ENCODE data around the gene SHISA4.
"Not testable (repeated sequence)": the region's sequence is repeated elsewhere in the genome, so short reads cannot be mapped to it uniquely, and the experiment has no call there.

Gene SHISA4, protein sequence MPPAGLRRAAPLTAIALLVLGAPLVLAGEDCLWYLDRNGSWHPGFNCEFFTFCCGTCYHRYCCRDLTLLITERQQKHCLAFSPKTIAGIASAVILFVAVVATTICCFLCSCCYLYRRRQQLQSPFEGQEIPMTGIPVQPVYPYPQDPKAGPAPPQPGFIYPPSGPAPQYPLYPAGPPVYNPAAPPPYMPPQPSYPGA

GRCh38 chr1:201888282-201889089, at the start of gene SHISA4:
SHISA4 (plus strand) TSS chr1:201888898; CDS start chr1:201888995, 97 bp downstream.
- no peak for DNase-seq (ENCODE audit: low read depth, low spot score)
- H3K27ac ChIP-seq = no peak within 1 kb of the TSS

GRCh38 chr1:201839089-201839488, 49.6 kb upstream of the SHISA4 start:
- not testable (repeated sequence) for DNase-seq (ENCODE audit: low read depth, low spot score); H3K27ac ChIP-seq

GRCh38 chr1:201840055-201840454, 48.6 kb upstream of the SHISA4 start:
- DNase-seq (ENCODE audit: low read depth, low spot score) = no peak
- H3K27ac ChIP-seq = no peak overlapping the region

DNA sequence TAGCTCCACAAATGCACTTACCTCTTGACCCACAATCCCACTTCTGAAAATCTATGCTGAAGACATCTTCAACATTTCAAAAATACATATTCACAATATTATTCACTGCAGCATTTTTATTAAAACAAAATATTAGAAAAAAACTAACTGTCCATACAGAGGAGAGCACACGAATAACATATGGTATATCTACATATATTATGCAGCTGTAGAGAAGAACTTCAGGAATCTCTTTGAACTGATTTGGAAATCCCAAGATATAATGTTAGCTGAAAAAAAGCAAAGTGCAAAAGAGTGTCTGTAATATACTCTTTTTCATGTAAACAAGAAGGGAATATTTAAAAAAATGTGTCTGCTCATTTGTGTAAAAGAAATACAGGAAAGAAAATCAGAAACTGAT, 48.2 kb upstream of the SHISA4 start:
- H3K27ac ChIP-seq = no peak overlapping the region

GRCh38 chr1:201841265-201841912, 47.3 kb upstream of the SHISA4 start:
- no peak for DNase-seq (ENCODE audit: low read depth, low spot score)
- H3K27ac ChIP-seq = no peak overlapping the region

More for the DNA sequence above, 48.2 kb upstream of the SHISA4 start:
- DNase-seq (ENCODE audit: low read depth, low spot score) = no peak

- H3K27ac ChIP-seq = no peak overlapping the region
- no peak for DNase-seq (ENCODE audit: low read depth, low spot score)
Measured at GRCh38 chr1:201842472-201843027, 46.1 kb upstream of the SHISA4 start.

GRCh38 chr1:201845331-201846083, 43.2 kb upstream of the SHISA4 start:
- H3K27ac ChIP-seq = peak overlapping the region; percentile 31
- no peak for DNase-seq (ENCODE audit: low read depth, low spot score)

DNA sequence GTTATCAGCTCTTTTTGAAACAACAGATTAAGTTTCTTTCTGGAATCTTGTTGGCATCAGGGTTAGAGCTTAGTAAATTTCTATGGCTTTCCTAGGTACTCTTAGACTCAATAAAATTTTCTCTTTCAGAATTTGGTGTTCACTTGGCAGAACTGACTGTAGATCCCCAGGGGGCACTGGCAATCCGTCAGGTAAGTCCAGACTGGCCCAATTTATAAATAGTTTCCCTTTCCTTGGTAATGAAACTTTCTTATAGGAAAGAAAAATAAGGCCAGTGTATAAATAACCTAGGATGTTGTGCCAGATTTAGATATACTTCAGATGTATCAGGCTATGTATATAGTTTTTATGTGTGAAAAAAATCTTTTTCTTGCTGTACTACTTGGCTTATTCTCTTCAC, 41.5 kb upstream of the SHISA4 start:
- DNase-seq (ENCODE audit: low read depth, low spot score) = no peak
- no peak overlapping the region for H3K27ac ChIP-seq

DNA sequence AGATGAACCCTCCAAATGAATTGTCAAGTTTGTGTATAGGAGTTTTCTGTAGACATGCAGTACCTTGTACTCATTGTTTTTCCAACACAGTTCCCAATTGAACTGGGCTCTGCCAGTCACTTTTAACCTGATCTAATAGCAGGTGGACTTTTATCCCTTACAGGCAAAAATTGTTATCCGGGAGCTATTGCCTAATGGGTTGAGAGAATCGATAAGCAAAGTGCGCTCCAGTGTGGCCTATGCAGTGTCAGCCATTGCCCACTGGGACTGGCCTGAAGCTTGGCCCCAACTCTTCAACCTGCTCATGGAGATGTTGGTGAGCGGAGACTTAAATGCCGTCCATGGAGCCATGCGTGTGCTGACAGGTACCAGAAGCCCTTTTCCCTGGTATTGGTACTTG, 40.5 kb upstream of the SHISA4 start:
- H3K27ac ChIP-seq = no peak overlapping the region
- DNase-seq (ENCODE audit: low read depth, low spot score) = no peak

DNA sequence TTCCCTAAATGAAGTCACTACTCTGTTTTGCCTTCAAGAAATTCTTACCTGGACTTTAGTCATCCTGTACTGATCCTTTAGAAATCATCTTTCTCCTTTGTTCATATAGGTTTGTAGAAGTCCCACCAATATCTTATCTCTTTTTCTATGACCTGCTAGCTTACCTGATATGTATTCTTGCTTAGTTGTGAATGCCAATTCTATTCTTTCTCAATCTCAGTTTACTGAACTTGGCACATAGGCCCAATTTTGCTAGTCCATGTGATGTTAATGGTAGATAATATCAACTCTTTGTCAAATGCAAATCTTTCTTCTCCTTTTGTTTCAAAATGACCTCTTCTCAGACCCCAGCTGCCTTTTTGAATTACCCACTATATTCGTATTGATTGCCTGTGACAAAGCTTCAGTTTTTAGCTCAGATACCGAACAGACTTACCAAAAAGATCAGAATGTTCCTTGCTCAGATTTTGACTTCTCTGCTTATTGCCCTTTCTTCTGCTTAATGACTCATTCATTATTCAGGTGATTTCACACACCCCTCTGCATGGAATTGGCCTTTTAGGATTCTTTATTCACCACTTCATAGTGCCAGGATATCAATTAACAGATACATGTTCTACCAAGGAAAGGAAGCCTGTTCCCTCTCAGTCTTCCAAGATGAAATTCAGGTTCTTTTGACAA, 39.2 kb upstream of the SHISA4 start:
- H3K27ac ChIP-seq = peak overlapping the region; percentile 67
- no peak for DNase-seq (ENCODE audit: low read depth, low spot score)

GRCh38 chr1:201850053-201850397, 38.7 kb upstream of the SHISA4 start:
- peak overlapping the region; percentile 67 for H3K27ac ChIP-seq
- no peak for DNase-seq (ENCODE audit: low read depth, low spot score)

DNA sequence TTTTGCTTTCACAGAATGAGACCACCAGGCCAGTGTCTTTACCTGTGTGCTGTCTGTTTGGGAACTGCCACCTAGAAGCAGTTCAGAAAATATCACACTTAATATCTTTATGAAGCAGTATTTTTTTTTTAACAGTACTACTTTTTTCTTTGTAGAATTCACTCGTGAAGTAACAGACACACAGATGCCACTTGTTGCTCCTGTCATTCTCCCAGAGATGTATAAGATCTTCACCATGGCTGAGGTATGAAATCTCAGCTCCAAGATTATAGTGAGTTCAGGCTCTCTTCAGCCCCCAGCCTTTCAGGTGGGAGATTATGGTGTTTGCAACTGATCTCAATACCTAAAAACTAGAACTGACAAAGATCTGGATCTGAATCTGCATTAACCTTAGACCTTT, 36.7 kb upstream of the SHISA4 start:
- no peak overlapping the region for H3K27ac ChIP-seq
- DNase-seq (ENCODE audit: low read depth, low spot score) = no peak

DNA sequence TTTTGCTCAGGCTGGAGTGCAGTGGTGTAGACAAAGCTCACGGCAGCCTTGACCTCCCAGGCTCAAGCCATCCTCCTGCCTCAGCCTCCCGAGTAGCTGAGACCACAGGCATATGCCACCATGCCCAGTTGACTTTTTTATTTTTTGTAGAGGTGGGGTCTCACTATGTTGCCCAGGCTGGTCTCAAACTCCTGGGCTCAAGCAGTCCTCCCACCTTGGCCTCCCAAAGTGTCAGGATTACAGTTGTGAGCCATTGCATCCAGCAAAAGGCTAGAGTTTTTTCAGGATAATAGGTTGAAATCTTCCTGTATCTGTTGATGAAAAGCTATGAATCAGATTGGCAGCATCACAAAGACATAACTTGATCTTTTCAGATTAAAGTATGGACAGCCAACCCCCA, 32.0 kb upstream of the SHISA4 start:
- not testable (repeated sequence) for H3K27ac ChIP-seq; DNase-seq (ENCODE audit: low read depth, low spot score)

GRCh38 chr1:201859424-201859823, 29.3 kb upstream of the SHISA4 start:
- no peak for DNase-seq (ENCODE audit: low read depth, low spot score)
- H3K27ac ChIP-seq = no peak overlapping the region

- DNase-seq (ENCODE audit: low read depth, low spot score) = no peak
- no peak overlapping the region for H3K27ac ChIP-seq
Measured at GRCh38 chr1:201861448-201861847, 27.2 kb upstream of the SHISA4 start.

DNA sequence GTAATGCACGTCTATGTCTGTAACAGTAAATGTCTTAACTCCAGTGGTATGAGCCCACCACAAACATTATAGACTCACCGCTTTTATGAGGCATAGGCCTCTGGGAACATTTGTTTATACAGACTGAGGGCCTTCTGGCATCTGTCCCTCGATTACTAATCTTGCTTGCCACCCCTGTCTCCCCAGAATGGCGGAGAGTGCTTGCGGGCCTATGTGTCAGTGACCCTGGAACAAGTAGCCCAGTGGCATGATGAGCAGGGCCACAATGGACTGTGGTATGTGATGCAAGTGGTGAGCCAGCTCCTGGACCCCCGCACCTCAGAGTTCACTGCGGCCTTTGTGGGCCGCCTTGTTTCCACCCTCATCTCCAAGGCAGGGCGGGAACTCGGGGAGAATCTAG, 18.3 kb upstream of the SHISA4 start:
- DNase-seq (ENCODE audit: low read depth, low spot score) = no peak
- no peak overlapping the region for H3K27ac ChIP-seq

- DNase-seq (ENCODE audit: low read depth, low spot score) = no peak
- no peak overlapping the region for H3K27ac ChIP-seq
Measured at GRCh38 chr1:201874672-201875071, 14.0 kb upstream of the SHISA4 start.

GRCh38 chr1:201876148-201876818, 12.4 kb upstream of the SHISA4 start:
- no peak for DNase-seq (ENCODE audit: low read depth, low spot score)
- no peak overlapping the region for H3K27ac ChIP-seq

DNA sequence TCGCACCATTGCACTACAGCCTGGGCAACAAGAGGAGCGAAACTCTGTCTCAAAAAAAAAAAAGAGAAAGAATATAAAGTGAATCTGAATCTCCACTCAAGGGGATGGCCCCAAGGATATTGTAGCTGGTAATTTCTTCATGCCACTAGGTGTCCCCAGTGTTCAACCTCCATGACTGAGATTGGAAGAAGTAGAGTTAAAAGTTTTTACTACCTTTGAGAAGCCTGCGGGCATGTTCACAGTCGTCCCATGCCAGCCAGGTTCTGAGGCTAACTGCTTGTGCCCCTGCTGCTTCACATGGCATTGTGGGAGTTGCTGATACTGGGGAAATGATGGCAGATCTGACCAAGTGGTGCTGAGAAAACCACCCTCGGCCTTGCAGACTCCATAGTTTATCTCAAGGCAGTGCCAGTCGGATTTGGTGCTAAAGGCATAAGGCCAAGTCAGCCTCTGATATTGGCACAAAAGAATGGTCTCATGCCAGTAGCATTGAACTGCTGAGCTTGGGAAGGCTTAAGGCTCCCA, 10.8 kb upstream of the SHISA4 start:
- no peak for DNase-seq (ENCODE audit: low read depth, low spot score)
- no peak overlapping the region for H3K27ac ChIP-seq

Measured in epithelial cell of prostate (primary cell).